Small intestine (tissue), 7 donors: Measurements from ENCODE around the gene TEKTIP1. TPM values are rescaled to one million over a fixed set of nuclear protein-coding genes. Genes with fewer than 3 reads are reported as not detected.

Experiments
- DNase-seq, 2 donors: peaks; one replicate each; pipeline versions ENCODE4 v3.0.0 to v3.0.0-alpha.2; 2013
- FAIRE-seq: peaks from 2 replicates; lab custom pipeline; 2012; peaks lifted over from hg19 to GRCh38; lab: Jason Lieb, UNC
- H3K27ac ChIP-seq, 3 donors: one replicate each; pipeline ENCODE4 v1.5.1; 2013; ENCODE audit warnings: low read length in 2 of 3, mild to moderate bottlenecking in 2 of 3, control low read depth in 1 of 3, inconsistent platforms in 1 of 3, low read depth in 1 of 3, moderate library complexity in 1 of 3
- H3K27me3 ChIP-seq, 3 donors: one replicate each; pipeline ENCODE4 v1.6.1; 2013; ENCODE audit warnings: low read length in 3 of 3, inconsistent platforms in 1 of 3; ENCODE audit not compliant: control insufficient read depth in 3 of 3, insufficient read depth in 3 of 3
- H3K36me3 ChIP-seq, 3 donors: one replicate each; pipeline ENCODE4 v1.6.1; 2013; ENCODE audit warnings: low read length in 3 of 3, inconsistent platforms in 1 of 3, low read depth in 1 of 3, mild to moderate bottlenecking in 1 of 3, moderate library complexity in 1 of 3; ENCODE audit not compliant: control insufficient read depth in 3 of 3, insufficient read depth in 2 of 3
- H3K4me1 ChIP-seq, 3 donors: one replicate each; pipeline ENCODE4 v1.6.1; 2013; ENCODE audit warnings: low read length in 2 of 3, inconsistent platforms in 1 of 3, low read depth in 1 of 3, mild to moderate bottlenecking in 1 of 3, moderate library complexity in 1 of 3; ENCODE audit not compliant: control insufficient read depth in 3 of 3, insufficient read depth in 2 of 3
- H3K4me3 ChIP-seq, 3 donors: one replicate each; pipeline ENCODE4 v1.5.1; 2013; ENCODE audit warnings: low read length in 3 of 3, control low read depth in 1 of 3, inconsistent platforms in 1 of 3, low read depth in 1 of 3, mild to moderate bottlenecking in 1 of 3, moderate library complexity in 1 of 3
- H3K9me3 ChIP-seq, 2 donors: one replicate each; pipeline ENCODE4 v1.6.1; 2013; ENCODE audit warnings: low read depth in 1 of 2, low read length in 1 of 2; ENCODE audit not compliant: control insufficient read depth in 2 of 2, insufficient read depth in 1 of 2
- WGBS, 3 donors: extraction: QIAGEN DNeasy Blood & Tissue Kit; methylation state at CpG; one replicate each; pipeline ENCODE4 v1.1.7; 2013; 5-methylcytosine and 5-hydroxymethylcytosine counted together
- polyA plus RNA-seq, 4 donors: library from polyadenylated mRNA; stranded (reverse) in 3 of 4; unstranded in 1 of 4; fragments of 200-250 nt in 3 of 4; fragments of 120-200 nt in 1 of 4; gene quantifications; one replicate each; pipeline versions ENCODE4 v1.2.1 to v1.2.3, GENCODE V29; 2013
- donor health status: healthy with polysubstance abuse.
- donor health status: control.
- donor health status: control.
- donor health status: Bipolar disorder and iron deficiency.
- donor health status: healthy.

Gene TEKTIP1
- polyA plus RNA-seq, 4 donors = 0.73 to 3.3 (median 1.3) TPM; not detected in 1

- no peak for FAIRE-seq
- WGBS, 3 donors = 83 to 89% (median 87%) methylated on average over 9 of the region's 9 CpGs
Measured at GRCh38 chr19:3551792-3552095, 12.8 kb downstream of the TEKTIP1 start.

GRCh38 chr19:3554254-3555083, 15.5 kb downstream of the TEKTIP1 start:
- H3K36me3 ChIP-seq = peaks cover 0 to 9% (median 0%) of the 10 kb centered on the region in 3 donors
- H3K4me1 ChIP-seq = peaks cover 2 to 16% (median 3%) of the 10 kb centered on the region in 3 donors
- peak overlapping the region in 2 of 3 donors; percentile 50 to 83 for H3K27ac ChIP-seq
- FAIRE-seq (no peak), DNase-seq (peak in 1 of 2 donors; percentile 67)
- H3K9me3 ChIP-seq = no peaks in the 10 kb centered on the region
- 40 to 50% (median 47%) methylated on average over 21 of the region's 21 CpGs for WGBS, 3 donors
- no peaks in the 10 kb centered on the region for H3K27me3 ChIP-seq
- H3K4me3 ChIP-seq = no peak overlapping the region

More at GRCh38 chr19:3551792-3552095, 12.8 kb downstream of the TEKTIP1 start:
- Histone ChIP-seq H3K4me3 (no peak overlapping the region), H3K27ac (no peak overlapping the region), H3K27me3 (no peaks in the 10 kb centered on the region), H3K9me3 (no peaks in the 10 kb centered on the region), H3K4me1 (peaks cover 2 to 10% (median 3%) of the 10 kb centered on the region in 3 donors), H3K36me3 (peaks cover 0 to 30% (median 5%) of the 10 kb centered on the region in 3 donors)
- no peak for DNase-seq

GRCh38 chr19:3555653-3556422, 16.9 kb downstream of the TEKTIP1 start:
- no peak overlapping the region for H3K4me3 ChIP-seq
- no peaks in the 10 kb centered on the region for H3K27me3 ChIP-seq
- no peaks in the 10 kb centered on the region for H3K9me3 ChIP-seq
- peaks cover 2 to 16% (median 3%) of the 10 kb centered on the region in 3 donors for H3K4me1 ChIP-seq
- peaks cover 0 to 7% (median 0%) of the 10 kb centered on the region in 3 donors for H3K36me3 ChIP-seq
- WGBS, 3 donors = 65 to 72% (median 69%) methylated on average over 14 to 15 of the region's 15 CpGs
- FAIRE-seq (no peak), DNase-seq (no peak)
- H3K27ac ChIP-seq = no peak overlapping the region

GRCh38 chr19:3556423-3556977, 17.5 kb downstream of the TEKTIP1 start:
- Histone ChIP-seq H3K36me3 (peaks cover 0 to 3% (median 0%) of the 10 kb centered on the region in 3 donors), H3K4me1 (peaks cover 2 to 16% (median 3%) of the 10 kb centered on the region in 3 donors), H3K27me3 (no peaks in the 10 kb centered on the region), H3K4me3 (peak overlapping the region; percentile 55 to 97 (median 81)), H3K9me3 (no peaks in the 10 kb centered on the region), H3K27ac (peak overlapping the region in 1 of 3 donors; percentile 85)
- DNase-seq (no peak), FAIRE-seq (no peak)
- 28 to 29% (median 29%) methylated on average over 9 of the region's 9 CpGs for WGBS, 3 donors

GRCh38 chr19:3556978-3557460, 18.0 kb downstream of the TEKTIP1 start:
- FAIRE-seq (no peak), DNase-seq (peak; percentile 54 to 70)
- Histone ChIP-seq H3K27ac (peak overlapping the region in 1 of 3 donors; percentile 85), H3K4me3 (peak overlapping the region; percentile 55 to 97 (median 81)), H3K36me3 (peaks cover 0 to 3% (median 0%) of the 10 kb centered on the region in 3 donors), H3K9me3 (no peaks in the 10 kb centered on the region), H3K27me3 (no peaks in the 10 kb centered on the region), H3K4me1 (peaks cover 2 to 16% (median 3%) of the 10 kb centered on the region in 3 donors)
- WGBS, 3 donors = 0% methylated on average over 28 to 60 of the region's 60 CpGs

- Histone ChIP-seq H3K36me3 (peaks cover 0 to 3% (median 0%) of the 10 kb centered on the region in 3 donors), H3K9me3 (no peaks in the 10 kb centered on the region), H3K27ac (peak within 1 kb of the TSS; percentile 30 to 85 (median 65)), H3K4me1 (peaks cover 2 to 16% (median 3%) of the 10 kb centered on the region in 3 donors), H3K27me3 (no peaks in the 10 kb centered on the region), H3K4me3 (peak within 1 kb of the TSS; percentile 74 to 97 (median 81))
- DNase-seq (peak; percentile 95 to 96), FAIRE-seq (no peak)
- 0 to 1% (median 1%) methylated on average over 45 to 81 of the region's 81 CpGs for WGBS, 3 donors
Measured at GRCh38 chr19:3557461-3558248, 18.7 kb downstream of the TEKTIP1 start, which contains the start of gene MFSD12. Gene MFSD12 (minus strand): TSS chr19:3557586. CDS start chr19:3557403, 183 bp downstream.

GRCh38 chr19:3563709-3564524, 24.9 kb downstream of the TEKTIP1 start:
- FAIRE-seq (no peak), DNase-seq (peak in 1 of 2 donors; percentile 1)
- Histone ChIP-seq H3K27ac (no peak overlapping the region), H3K4me1 (no peaks in the 10 kb centered on the region), H3K4me3 (no peak overlapping the region), H3K36me3 (no peaks in the 10 kb centered on the region), H3K27me3 (no peaks in the 10 kb centered on the region), H3K9me3 (no peaks in the 10 kb centered on the region)
- 83 to 86% (median 84%) methylated on average over 17 of the region's 17 CpGs for WGBS, 3 donors
